Activated CD4-positive, alpha-beta T cell treated with anti-CD3 and anti-CD28 coated beads, Interleukin-10, Interleukin-2, amounts not matched to agents 100 ng/mL and 50 ng/mL, durations not matched to agents 16 hours and 8 hours (primary cell): ENCODE results near the gene KRTAP5-5.
"Not testable (repeated sequence)": the region's sequence is repeated elsewhere in the genome, so short reads cannot be mapped to it uniquely, and the experiment has no call there.

Experiments used
- DNase-seq: peaks from one replicate; pipeline ENCODE4 v3.0.0-alpha.2; 2020

The KRTAP5-5 gene

GRCh38 chr11:1660111-1660867, 30.7 kb downstream of the KRTAP5-5 start:
- no peak for DNase-seq

- DNase-seq: not testable (repeated sequence)
These were observed 32.1 kb downstream of the KRTAP5-5 start for GRCh38 chr11:1661454-1662269.

DNA sequence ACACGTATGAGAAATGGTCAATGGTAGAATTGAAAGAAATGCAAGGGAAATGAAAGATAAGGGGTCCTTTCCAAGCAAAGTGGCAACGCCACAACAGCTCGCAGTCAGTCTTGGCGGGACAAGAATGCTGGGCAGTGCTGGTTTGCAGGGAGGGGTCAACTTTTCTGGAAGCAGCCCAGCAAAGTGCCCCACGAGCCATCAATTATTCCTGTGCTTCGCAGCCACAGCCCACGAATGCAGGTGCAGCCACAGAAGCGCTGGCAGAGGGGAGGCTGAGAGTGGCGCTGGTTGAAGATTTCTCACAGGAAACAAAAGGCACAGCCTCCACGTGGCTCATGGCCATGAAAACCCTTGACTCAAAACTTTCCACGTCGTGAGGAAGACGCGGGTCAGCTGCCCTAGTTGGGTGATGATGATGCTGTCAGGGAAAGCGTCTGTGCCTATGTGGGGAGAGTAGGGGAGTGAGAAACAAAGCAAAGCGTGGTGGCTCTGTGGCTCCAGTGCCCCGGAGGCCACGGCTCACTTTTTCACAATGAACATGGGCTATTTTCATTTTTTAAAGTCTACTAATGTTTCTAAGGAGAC, 33.2 kb downstream of the KRTAP5-5 start:
- DNase-seq: not testable (repeated sequence)

GRCh38 chr11:1665313-1665712, 35.7 kb downstream of the KRTAP5-5 start:
- no peak for DNase-seq

- no peak for DNase-seq
These were observed 37.7 kb downstream of the KRTAP5-5 start for GRCh38 chr11:1667121-1667850.

GRCh38 chr11:1667906-1668305, 38.3 kb downstream of the KRTAP5-5 start:
- no peak for DNase-seq

DNA sequence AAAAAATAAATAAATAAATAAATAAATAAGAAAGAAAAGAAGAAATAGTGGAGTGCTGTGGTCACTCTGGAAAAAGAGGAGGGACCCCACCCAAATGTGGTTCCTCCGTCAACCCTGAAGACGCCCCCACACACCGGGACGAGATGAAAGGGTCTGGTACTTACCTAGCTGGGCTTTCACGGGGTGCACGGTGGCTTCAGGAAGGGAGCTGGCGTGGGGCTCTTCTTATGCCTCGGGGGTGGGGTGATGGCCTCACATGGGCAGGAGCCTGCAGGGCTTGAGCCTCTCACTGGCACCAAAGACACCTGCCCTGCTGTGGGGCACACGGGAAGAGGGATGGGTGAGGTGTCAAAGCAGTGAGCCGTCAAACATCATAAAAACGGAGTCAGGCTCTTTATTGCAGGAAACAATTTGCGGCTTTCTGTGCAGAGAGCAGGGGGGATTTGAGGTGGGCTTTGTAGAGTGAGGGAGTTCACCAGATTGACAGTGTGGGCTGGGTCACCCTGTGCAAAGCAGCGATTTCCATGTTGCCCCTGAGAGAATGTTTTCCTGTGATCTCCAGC, 39.4 kb downstream of the KRTAP5-5 start:
- no peak for DNase-seq

- DNase-seq: no peak
These were observed 40.1 kb downstream of the KRTAP5-5 start for GRCh38 chr11:1669546-1670218.

- not testable (repeated sequence) for DNase-seq
These were observed 40.9 kb downstream of the KRTAP5-5 start for GRCh38 chr11:1670457-1670856.

GRCh38 chr11:1670905-1671371, 41.4 kb downstream of the KRTAP5-5 start:
- no peak for DNase-seq

- DNase-seq: no peak
These were observed 42.1 kb downstream of the KRTAP5-5 start for GRCh38 chr11:1671658-1672057.

DNA sequence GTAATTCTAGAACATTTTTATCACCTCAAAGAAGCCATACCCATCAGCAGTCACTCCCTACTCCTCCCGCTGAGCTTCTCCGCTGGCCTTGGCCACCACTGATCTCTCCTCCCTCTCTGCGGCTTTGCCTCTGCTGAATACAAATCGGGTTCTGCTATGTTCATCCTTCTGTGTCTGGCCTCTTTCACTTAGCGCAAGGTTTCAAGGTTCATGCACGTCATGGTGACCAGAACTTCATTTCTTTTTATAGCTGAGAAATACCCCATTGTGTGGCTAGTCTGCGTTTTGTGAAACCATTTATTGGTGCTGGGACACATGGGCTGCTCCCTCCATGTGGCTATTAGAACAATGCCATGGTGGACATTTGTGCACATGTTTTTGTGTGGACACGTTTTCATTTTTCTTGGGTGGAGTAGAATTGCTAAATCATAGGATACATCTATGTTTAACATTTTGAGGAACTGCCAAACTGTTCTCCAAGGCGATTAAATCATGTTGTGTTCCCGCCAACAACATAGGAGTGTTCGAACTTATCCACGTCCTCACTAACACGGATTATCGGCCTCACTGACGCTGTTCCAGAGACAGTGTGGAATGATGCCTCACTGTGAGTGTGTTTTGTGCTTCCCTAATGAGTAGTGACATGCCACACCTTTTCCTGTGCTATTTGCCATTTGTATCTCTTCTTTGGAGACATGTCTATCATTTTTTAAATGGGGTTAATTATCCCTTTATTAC, 43.2 kb downstream of the KRTAP5-5 start:
- DNase-seq: no peak

GRCh38 chr11:1673446-1674172, 44.0 kb downstream of the KRTAP5-5 start:
- DNase-seq: no peak

- no peak for DNase-seq
These were observed 44.9 kb downstream of the KRTAP5-5 start for GRCh38 chr11:1674173-1675131.

DNA sequence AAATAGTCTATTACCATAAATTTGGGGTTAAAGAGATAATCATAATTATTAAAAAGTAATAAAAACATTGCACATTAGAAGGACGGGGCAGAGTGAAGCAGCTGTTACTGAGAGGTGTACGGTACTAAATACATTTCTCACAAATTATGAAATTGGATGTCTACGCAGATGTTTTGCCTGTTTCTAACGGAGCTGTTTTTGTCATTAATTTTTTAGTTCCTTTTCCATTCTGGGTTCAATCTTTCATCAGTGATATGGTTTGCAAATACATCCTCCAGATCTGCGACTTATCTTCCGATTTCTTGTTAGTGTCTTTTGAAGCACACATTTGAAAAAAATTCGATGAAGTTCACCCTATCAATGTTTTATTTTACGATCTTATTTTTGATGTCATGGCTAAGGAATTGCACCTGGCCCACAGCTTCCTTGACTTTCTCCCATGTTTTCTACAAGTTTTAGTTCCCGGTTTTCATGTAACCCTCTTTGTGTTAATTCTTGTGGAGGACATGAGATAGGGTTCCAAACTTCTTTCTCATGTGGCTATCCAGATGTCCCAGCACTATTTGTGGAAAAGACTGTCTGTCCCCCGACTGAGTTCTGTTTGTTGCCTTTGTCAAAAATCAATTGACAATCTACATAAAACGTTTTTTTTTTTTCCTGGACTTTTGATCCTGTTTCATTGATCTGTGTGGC, 46.1 kb downstream of the KRTAP5-5 start:
- DNase-seq: no peak

DNA sequence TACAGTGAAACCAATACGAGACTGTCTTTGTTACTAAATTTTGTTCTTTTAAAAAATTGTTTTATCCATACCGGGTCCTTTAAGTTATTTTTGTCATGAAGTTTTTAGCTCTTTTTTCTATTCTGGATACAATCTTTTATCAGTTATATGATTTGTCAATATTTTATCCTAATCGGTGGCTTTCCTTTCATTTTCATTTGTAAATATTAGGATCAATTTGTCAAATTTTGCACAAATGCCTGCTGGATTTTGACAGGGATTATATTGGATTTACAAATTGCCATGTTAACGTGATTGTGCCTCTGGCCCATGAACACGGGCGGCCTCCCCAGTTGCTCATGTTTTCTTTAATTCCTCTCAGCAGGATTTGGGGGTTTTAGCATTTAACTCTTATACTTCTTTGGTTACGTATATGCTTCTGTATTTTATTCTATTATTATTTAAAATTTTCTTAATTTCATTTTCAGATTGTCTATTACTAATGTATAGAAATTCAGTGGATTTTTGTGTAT, 46.7 kb downstream of the KRTAP5-5 start:
- DNase-seq: no peak

- DNase-seq: no peak
These were observed 50.3 kb downstream of the KRTAP5-5 start for GRCh38 chr11:1679881-1680280.
